WTC11 (cell line): ENCODE data around the gene FERMT3. TPM values are rescaled to one million over a fixed set of nuclear protein-coding genes. Genes with fewer than 3 reads are reported as not detected.

Experiments used
- ATAC-seq: fragments of 200-7000 bp; cut with Tn5 transposase; 2 replicates; pipeline ENCODE4 v1.10.0; 2021; ENCODE audit warnings: mild to moderate bottlenecking, moderate library complexity
- CTCF ChIA-PET: fragments of 300-600 bp; sonication (Branson Sonifier 250); formaldehyde crosslinking; loops from one replicate; lab custom pipeline; 2021; ENCODE audit warnings: antibody characterized with exemption; lab: Charles Lee
- POLR2A ChIA-PET: fragments of 350-600 bp; sonication (Branson Sonifier 250); formaldehyde crosslinking; loops from one replicate; lab custom pipeline; 2021; ENCODE audit warnings: antibody characterized with exemption; lab: Charles Lee
- DNase-seq: peaks from one replicate; pipeline ENCODE4 v3.0.0; 2021; ENCODE audit warnings: low spot score
- H3K27ac Mint-ChIP-seq: 2 replicates; pipeline ENCODE4 v1.8.0; 2021; ENCODE audit warnings: mixed read lengths
- H3K27me3 Mint-ChIP-seq: 2 replicates; pipeline ENCODE4 v1.8.0; 2021; ENCODE audit warnings: low read depth, mild to moderate bottlenecking, moderate library complexity, mixed read lengths
- H3K36me3 Mint-ChIP-seq: 2 replicates; pipeline ENCODE4 v1.8.0; 2021; ENCODE audit warnings: mixed read lengths
- H3K4me1 Mint-ChIP-seq: 2 replicates; pipeline ENCODE4 v1.8.0; 2022; ENCODE audit warnings: mixed read lengths
- H3K4me3 Mint-ChIP-seq: 2 replicates; pipeline ENCODE4 v1.8.0; 2021; ENCODE audit warnings: mild to moderate bottlenecking, moderate library complexity, mixed read lengths
- H3K9me3 Mint-ChIP-seq: 2 replicates; pipeline ENCODE4 v1.8.0; 2021; ENCODE audit warnings: mixed read lengths
- KAT7 ChIP-seq: sonication (generic); formaldehyde crosslinking; IDR thresholded peaks from 2 replicates; pipeline ENCODE4 v1.8.1; 2023; ENCODE audit warnings: missing genetic modification reagents, mild to moderate bottlenecking, borderline replicate concordance
- NFATC4 ChIP-seq: fragments of 250-450 bp; sonication (Bioruptor Pico); IDR thresholded peaks from 2 replicates; pipeline ENCODE4 v1.9.0; 2021; ENCODE audit warnings: mild to moderate bottlenecking
- NR3C1 ChIP-seq: sonication (generic); formaldehyde crosslinking; conservative IDR thresholded peaks from 2 replicates; pipeline ENCODE4 v1.8.1; 2023; ENCODE audit warnings: low read depth, mild to moderate bottlenecking, missing genetic modification reagents
- SMAD3 ChIP-seq: sonication (generic); formaldehyde crosslinking; IDR thresholded peaks from 2 replicates; pipeline ENCODE4 v1.8.0; 2022; ENCODE audit warnings: missing genetic modification reagents, mild to moderate bottlenecking, borderline replicate concordance
- ZBTB21 ChIP-seq: sonication (generic); formaldehyde crosslinking; IDR thresholded peaks from 2 replicates; pipeline ENCODE4 v1.8.1; 2023; ENCODE audit warnings: mild to moderate bottlenecking, missing genetic modification reagents, borderline replicate concordance
- ZNF317 ChIP-seq: sonication (generic); formaldehyde crosslinking; IDR thresholded peaks from 2 replicates; pipeline ENCODE4 v1.8.1; 2023; ENCODE audit warnings: low read depth, mild to moderate bottlenecking, moderate library complexity, missing genetic modification reagents, borderline replicate concordance
- ZNF423 ChIP-seq: fragments of 250-450 bp; sonication (Bioruptor Pico); IDR thresholded peaks from 2 replicates; pipeline ENCODE4 v2.1.2; 2022; ENCODE audit warnings: mild to moderate bottlenecking, moderate library complexity
- total RNA-seq: library from RNA; stranded (reverse); gene quantifications from 3 replicates; pipeline ENCODE4 v1.2.3, GENCODE V29; 2021
- TF ChIP-seq, protein P1 (sequence below): sonication (generic); formaldehyde crosslinking; IDR thresholded peaks from 2 replicates; pipeline ENCODE4 v1.8.1; 2022; ENCODE audit warnings: missing genetic modification reagents, borderline replicate concordance
- TF ChIP-seq, protein P2 (sequence below): fragments of 250-450 bp; sonication (Bioruptor Pico); IDR thresholded peaks from 2 replicates; pipeline ENCODE4 v1.9.0; 2021; ENCODE audit warnings: mild to moderate bottlenecking, borderline replicate concordance
- TF ChIP-seq, protein P3 (sequence below): fragments of 250-450 bp; sonication (Bioruptor Pico); IDR thresholded peaks from 2 replicates; pipeline ENCODE4 v1.9.0; 2021; ENCODE audit warnings: mild to moderate bottlenecking
- TF ChIP-seq, protein P4 (sequence below): sonication (generic); formaldehyde crosslinking; IDR thresholded peaks from 2 replicates; pipeline ENCODE4 v1.8.0; 2022; ENCODE audit warnings: missing genetic modification reagents
- TF ChIP-seq, protein P5 (sequence below): sonication (generic); formaldehyde crosslinking; IDR thresholded peaks from 2 replicates; pipeline ENCODE4 v1.8.0; 2023; ENCODE audit warnings: mild to moderate bottlenecking, missing genetic modification reagents
- TF ChIP-seq, protein P6 (sequence below): sonication (generic); formaldehyde crosslinking; IDR thresholded peaks from 2 replicates; pipeline ENCODE4 v1.8.0; 2022; ENCODE audit warnings: mild to moderate bottlenecking, missing genetic modification reagents

Gene FERMT3
- total RNA-seq, 1 experiment from 2014 or later = 3.8 TPM

DNA sequence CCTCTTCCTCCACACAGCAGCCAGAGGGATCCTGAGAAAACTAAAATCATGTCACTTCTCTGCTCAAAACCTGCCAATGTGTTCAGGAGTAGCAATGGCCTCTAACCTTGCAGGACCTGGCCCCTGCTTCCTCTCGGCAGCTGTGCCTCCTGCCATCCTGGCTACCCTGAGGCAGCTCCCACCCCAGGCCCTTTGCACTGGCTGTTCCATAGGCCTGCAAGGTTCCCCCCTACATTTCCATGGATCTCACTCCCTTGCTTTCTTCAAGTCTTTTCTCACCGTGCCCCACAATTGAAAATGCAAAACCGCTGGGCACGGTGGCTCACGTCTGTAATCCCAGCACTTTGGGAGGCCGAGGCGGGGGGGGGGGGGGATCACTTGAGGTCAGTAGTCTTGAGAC is 22.6 kb upstream of the FERMT3 start:
- DNase-seq = no peak
- CTCF ChIA-PET = interaction anchor here (0.6 to 3.1 kb wide), 6 partner anchors 21 to 183 kb away, joined by 3 to 23 read pairs (median 10); partner anchors contain the start of gene FKBP2
- Mint-ChIP-seq H3K27ac (no peak overlapping the region), H3K27me3 (no peaks in the 10 kb centered on the region), H3K36me3 (peaks cover 20% of the 10 kb centered on the region), H3K9me3 (no peaks in the 10 kb centered on the region), H3K4me1 (peaks cover 36% of the 10 kb centered on the region), H3K4me3 (peak overlapping the region; percentile 93; the same call in 1 of the 2 replicates)
- TF ChIP-seq, protein P1, sequence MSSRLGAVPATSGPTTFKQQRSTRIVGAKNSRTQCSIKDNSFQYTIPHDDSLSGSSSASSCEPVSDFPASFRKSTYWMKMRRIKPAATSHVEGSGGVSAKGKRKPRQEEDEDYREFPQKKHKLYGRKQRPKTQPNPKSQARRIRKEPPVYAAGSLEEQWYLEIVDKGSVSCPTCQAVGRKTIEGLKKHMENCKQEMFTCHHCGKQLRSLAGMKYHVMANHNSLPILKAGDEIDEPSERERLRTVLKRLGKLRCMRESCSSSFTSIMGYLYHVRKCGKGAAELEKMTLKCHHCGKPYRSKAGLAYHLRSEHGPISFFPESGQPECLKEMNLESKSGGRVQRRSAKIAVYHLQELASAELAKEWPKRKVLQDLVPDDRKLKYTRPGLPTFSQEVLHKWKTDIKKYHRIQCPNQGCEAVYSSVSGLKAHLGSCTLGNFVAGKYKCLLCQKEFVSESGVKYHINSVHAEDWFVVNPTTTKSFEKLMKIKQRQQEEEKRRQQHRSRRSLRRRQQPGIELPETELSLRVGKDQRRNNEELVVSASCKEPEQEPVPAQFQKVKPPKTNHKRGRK (CRISPR knock-in tag) = no peak
- no peak for TF ChIP-seq ZBTB21
- TF ChIP-seq ZNF423 = no peak
- TF ChIP-seq NR3C1 (CRISPR knock-in tag) = no peak
- TF ChIP-seq, protein P2, sequence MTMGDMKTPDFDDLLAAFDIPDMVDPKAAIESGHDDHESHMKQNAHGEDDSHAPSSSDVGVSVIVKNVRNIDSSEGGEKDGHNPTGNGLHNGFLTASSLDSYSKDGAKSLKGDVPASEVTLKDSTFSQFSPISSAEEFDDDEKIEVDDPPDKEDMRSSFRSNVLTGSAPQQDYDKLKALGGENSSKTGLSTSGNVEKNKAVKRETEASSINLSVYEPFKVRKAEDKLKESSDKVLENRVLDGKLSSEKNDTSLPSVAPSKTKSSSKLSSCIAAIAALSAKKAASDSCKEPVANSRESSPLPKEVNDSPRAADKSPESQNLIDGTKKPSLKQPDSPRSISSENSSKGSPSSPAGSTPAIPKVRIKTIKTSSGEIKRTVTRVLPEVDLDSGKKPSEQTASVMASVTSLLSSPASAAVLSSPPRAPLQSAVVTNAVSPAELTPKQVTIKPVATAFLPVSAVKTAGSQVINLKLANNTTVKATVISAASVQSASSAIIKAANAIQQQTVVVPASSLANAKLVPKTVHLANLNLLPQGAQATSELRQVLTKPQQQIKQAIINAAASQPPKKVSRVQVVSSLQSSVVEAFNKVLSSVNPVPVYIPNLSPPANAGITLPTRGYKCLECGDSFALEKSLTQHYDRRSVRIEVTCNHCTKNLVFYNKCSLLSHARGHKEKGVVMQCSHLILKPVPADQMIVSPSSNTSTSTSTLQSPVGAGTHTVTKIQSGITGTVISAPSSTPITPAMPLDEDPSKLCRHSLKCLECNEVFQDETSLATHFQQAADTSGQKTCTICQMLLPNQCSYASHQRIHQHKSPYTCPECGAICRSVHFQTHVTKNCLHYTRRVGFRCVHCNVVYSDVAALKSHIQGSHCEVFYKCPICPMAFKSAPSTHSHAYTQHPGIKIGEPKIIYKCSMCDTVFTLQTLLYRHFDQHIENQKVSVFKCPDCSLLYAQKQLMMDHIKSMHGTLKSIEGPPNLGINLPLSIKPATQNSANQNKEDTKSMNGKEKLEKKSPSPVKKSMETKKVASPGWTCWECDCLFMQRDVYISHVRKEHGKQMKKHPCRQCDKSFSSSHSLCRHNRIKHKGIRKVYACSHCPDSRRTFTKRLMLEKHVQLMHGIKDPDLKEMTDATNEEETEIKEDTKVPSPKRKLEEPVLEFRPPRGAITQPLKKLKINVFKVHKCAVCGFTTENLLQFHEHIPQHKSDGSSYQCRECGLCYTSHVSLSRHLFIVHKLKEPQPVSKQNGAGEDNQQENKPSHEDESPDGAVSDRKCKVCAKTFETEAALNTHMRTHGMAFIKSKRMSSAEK (CRISPR knock-in tag) = no peak
- TF ChIP-seq KAT7 (CRISPR knock-in tag) = no peak
- no peak for TF ChIP-seq ZNF317 (CRISPR knock-in tag)
- TF ChIP-seq, protein P3, sequence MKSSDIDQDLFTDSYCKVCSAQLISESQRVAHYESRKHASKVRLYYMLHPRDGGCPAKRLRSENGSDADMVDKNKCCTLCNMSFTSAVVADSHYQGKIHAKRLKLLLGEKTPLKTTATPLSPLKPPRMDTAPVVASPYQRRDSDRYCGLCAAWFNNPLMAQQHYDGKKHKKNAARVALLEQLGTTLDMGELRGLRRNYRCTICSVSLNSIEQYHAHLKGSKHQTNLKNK (CRISPR knock-in tag) = no peak
- no peak for TF ChIP-seq SMAD3
- TF ChIP-seq, protein P4, sequence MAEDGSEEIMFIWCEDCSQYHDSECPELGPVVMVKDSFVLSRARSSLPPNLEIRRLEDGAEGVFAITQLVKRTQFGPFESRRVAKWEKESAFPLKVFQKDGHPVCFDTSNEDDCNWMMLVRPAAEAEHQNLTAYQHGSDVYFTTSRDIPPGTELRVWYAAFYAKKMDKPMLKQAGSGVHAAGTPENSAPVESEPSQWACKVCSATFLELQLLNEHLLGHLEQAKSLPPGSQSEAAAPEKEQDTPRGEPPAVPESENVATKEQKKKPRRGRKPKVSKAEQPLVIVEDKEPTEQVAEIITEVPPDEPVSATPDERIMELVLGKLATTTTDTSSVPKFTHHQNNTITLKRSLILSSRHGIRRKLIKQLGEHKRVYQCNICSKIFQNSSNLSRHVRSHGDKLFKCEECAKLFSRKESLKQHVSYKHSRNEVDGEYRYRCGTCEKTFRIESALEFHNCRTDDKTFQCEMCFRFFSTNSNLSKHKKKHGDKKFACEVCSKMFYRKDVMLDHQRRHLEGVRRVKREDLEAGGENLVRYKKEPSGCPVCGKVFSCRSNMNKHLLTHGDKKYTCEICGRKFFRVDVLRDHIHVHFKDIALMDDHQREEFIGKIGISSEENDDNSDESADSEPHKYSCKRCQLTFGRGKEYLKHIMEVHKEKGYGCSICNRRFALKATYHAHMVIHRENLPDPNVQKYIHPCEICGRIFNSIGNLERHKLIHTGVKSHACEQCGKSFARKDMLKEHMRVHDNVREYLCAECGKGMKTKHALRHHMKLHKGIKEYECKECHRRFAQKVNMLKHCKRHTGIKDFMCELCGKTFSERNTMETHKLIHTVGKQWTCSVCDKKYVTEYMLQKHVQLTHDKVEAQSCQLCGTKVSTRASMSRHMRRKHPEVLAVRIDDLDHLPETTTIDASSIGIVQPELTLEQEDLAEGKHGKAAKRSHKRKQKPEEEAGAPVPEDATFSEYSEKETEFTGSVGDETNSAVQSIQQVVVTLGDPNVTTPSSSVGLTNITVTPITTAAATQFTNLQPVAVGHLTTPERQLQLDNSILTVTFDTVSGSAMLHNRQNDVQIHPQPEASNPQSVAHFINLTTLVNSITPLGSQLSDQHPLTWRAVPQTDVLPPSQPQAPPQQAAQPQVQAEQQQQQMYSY = no peak
- TF ChIP-seq, protein P5, sequence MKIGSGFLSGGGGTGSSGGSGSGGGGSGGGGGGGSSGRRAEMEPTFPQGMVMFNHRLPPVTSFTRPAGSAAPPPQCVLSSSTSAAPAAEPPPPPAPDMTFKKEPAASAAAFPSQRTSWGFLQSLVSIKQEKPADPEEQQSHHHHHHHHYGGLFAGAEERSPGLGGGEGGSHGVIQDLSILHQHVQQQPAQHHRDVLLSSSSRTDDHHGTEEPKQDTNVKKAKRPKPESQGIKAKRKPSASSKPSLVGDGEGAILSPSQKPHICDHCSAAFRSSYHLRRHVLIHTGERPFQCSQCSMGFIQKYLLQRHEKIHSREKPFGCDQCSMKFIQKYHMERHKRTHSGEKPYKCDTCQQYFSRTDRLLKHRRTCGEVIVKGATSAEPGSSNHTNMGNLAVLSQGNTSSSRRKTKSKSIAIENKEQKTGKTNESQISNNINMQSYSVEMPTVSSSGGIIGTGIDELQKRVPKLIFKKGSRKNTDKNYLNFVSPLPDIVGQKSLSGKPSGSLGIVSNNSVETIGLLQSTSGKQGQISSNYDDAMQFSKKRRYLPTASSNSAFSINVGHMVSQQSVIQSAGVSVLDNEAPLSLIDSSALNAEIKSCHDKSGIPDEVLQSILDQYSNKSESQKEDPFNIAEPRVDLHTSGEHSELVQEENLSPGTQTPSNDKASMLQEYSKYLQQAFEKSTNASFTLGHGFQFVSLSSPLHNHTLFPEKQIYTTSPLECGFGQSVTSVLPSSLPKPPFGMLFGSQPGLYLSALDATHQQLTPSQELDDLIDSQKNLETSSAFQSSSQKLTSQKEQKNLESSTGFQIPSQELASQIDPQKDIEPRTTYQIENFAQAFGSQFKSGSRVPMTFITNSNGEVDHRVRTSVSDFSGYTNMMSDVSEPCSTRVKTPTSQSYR = no peak
- TF ChIP-seq NFATC4 (CRISPR knock-in tag) = no peak
- TF ChIP-seq, protein P6, sequence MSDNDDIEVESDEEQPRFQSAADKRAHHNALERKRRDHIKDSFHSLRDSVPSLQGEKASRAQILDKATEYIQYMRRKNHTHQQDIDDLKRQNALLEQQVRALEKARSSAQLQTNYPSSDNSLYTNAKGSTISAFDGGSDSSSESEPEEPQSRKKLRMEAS (CRISPR knock-in tag) = no peak
- POLR2A ChIA-PET = interaction anchor here (0.6 to 2.3 kb wide), 2 partner anchors 133 to 913 kb away, joined by 6 to 7 read pairs; partner anchors contain the start of genes PRDX5 and TRMT112
- ATAC-seq = no peak
